H9 (cell line): ENCODE measurements around the gene CPXM2. TPM values are rescaled to one million over a fixed set of nuclear protein-coding genes. Genes with fewer than 3 reads are reported as not detected.

Source experiments
- DNase-seq: peaks from one replicate; pipeline ENCODE4 v3.0.0-alpha.2; 2017
- H2AFZ ChIP-seq: one replicate; pipeline ENCODE4 v1.6.1; 2013; ENCODE audit warnings: mild to moderate bottlenecking, low read length, control low read depth, moderate library complexity
- H2AK5ac ChIP-seq: 2 replicates; pipeline ENCODE4 v1.6.1; 2013; ENCODE audit warnings: low read length, control low read depth, mixed read lengths; ENCODE audit not compliant: insufficient read length
- H2BK120ac ChIP-seq: one replicate; pipeline ENCODE4 v1.6.1; 2013; ENCODE audit warnings: low read depth, mild to moderate bottlenecking, low read length, control low read depth, inconsistent platforms; ENCODE audit not compliant: poor library complexity, severe bottlenecking
- H2BK12ac ChIP-seq: 2 replicates; pipeline ENCODE4 v1.6.1; 2013; ENCODE audit warnings: low read length, control low read depth, mixed read lengths, low read depth; ENCODE audit not compliant: insufficient read length
- H2BK15ac ChIP-seq: 2 replicates; pipeline ENCODE4 v1.6.1; 2013; ENCODE audit warnings: low read depth, low read length, control low read depth
- H2BK20ac ChIP-seq: one replicate; pipeline ENCODE4 v1.6.1; 2013; ENCODE audit warnings: low read depth, mild to moderate bottlenecking, low read length, control low read depth, inconsistent platforms; ENCODE audit not compliant: poor library complexity, severe bottlenecking
- H2BK5ac ChIP-seq: 2 replicates; pipeline ENCODE4 v1.6.1; 2013; ENCODE audit warnings: low read length, control low read depth, mixed read lengths; ENCODE audit not compliant: insufficient read length
- H3K14ac ChIP-seq: 2 replicates; pipeline ENCODE4 v1.6.1; 2013; ENCODE audit warnings: low read length, control low read depth; ENCODE audit not compliant: insufficient read depth
- H3K18ac ChIP-seq: 2 replicates; pipeline ENCODE4 v1.6.1; 2013; ENCODE audit warnings: low read depth, mild to moderate bottlenecking, mixed read lengths, low read length, control low read depth; ENCODE audit not compliant: insufficient read length
- H3K23ac ChIP-seq: 2 replicates; pipeline ENCODE4 v1.6.1; 2013; ENCODE audit warnings: low read length, control low read depth, mixed read lengths, low read depth; ENCODE audit not compliant: insufficient read length
- H3K23me2 ChIP-seq: 2 replicates; pipeline ENCODE4 v1.6.1; 2013; ENCODE audit warnings: low read depth, mild to moderate bottlenecking, mixed read lengths, low read length, control low read depth; ENCODE audit not compliant: insufficient read length, poor library complexity, severe bottlenecking
- H3K27ac ChIP-seq: 2 replicates; pipeline ENCODE4 v1.5.1; 2013; ENCODE audit warnings: low read length, control low read depth, mixed read lengths, low read depth; ENCODE audit not compliant: insufficient read length
- H3K27me3 ChIP-seq: 2 replicates; pipeline ENCODE4 v1.6.1; 2013; ENCODE audit warnings: low read length, control low read depth, inconsistent platforms; ENCODE audit not compliant: insufficient read depth
- H3K4ac ChIP-seq: 2 replicates; pipeline ENCODE4 v1.6.1; 2013; ENCODE audit warnings: low read depth, mild to moderate bottlenecking, control low read depth, inconsistent platforms, low read length, moderate library complexity
- H3K4me1 ChIP-seq: 2 replicates; pipeline ENCODE4 v1.6.1; 2013; ENCODE audit warnings: low read length, control low read depth, inconsistent platforms; ENCODE audit not compliant: insufficient read depth
- H3K4me2 ChIP-seq: 2 replicates; pipeline ENCODE4 v1.6.1; 2013; ENCODE audit warnings: low read length, control low read depth, mixed read lengths; ENCODE audit not compliant: insufficient read length, insufficient read depth
- H3K56ac ChIP-seq: 2 replicates; pipeline ENCODE4 v1.6.1; 2013; ENCODE audit warnings: low read depth, mild to moderate bottlenecking, mixed read lengths, low read length, control low read depth; ENCODE audit not compliant: insufficient read length
- H3K79me1 ChIP-seq: 2 replicates; pipeline ENCODE4 v1.6.1; 2013; ENCODE audit warnings: low read depth, mild to moderate bottlenecking, moderate library complexity, low read length, control low read depth, inconsistent platforms; ENCODE audit not compliant: insufficient read depth, poor library complexity, severe bottlenecking
- H3K79me2 ChIP-seq: 2 replicates; pipeline ENCODE4 v1.6.1; 2013; ENCODE audit warnings: low read length, control low read depth, inconsistent platforms; ENCODE audit not compliant: insufficient read depth
- H3K9ac ChIP-seq: 2 replicates; pipeline ENCODE4 v1.6.1; 2013; ENCODE audit warnings: low read length, control low read depth, mixed read lengths; ENCODE audit not compliant: insufficient read length; ENCODE audit errors: extremely low read depth
- H3K9me3 ChIP-seq: one replicate; pipeline ENCODE4 v1.6.1; 2013; ENCODE audit warnings: low read depth, low read length, inconsistent platforms; ENCODE audit not compliant: control insufficient read depth
- H3T11ph ChIP-seq: one replicate; pipeline ENCODE4 v1.6.1; 2013; ENCODE audit warnings: mild to moderate bottlenecking, low read length, control low read depth, inconsistent platforms
- H4K20me1 ChIP-seq: one replicate; pipeline ENCODE4 v1.6.1; 2013; ENCODE audit not compliant: control insufficient read depth, insufficient read length, insufficient read depth
- H4K5ac ChIP-seq: 2 replicates; pipeline ENCODE4 v1.6.1; 2013; ENCODE audit warnings: low read depth, mild to moderate bottlenecking, mixed read lengths, low read length, control low read depth; ENCODE audit not compliant: insufficient read length
- H4K8ac ChIP-seq: replicated peaks from 2 replicates; pipeline ENCODE4 v1.6.1; 2013; ENCODE audit warnings: low read length, control low read depth, mixed read lengths, low read depth; ENCODE audit not compliant: insufficient read length
- H4K91ac ChIP-seq: 2 replicates; pipeline ENCODE4 v1.6.1; 2013; ENCODE audit warnings: low read depth, mild to moderate bottlenecking, moderate library complexity, mixed read lengths, low read length, control low read depth; ENCODE audit not compliant: insufficient read length
- H3K27ac Mint-ChIP-seq, 3 experiments: 2 replicates in 2 of 3; 3 replicates in 1 of 3; pipeline ENCODE4 v1.8.0; 2020 to 2021; ENCODE audit warnings: mixed read lengths in 3 of 3, mild to moderate bottlenecking in 1 of 3, moderate library complexity in 1 of 3
- H3K27me3 Mint-ChIP-seq: 2 replicates; pipeline ENCODE4 v1.8.0; 2021; ENCODE audit warnings: low read depth, mild to moderate bottlenecking, moderate library complexity, mixed read lengths
- H3K36me3 Mint-ChIP-seq, 3 experiments: 2 replicates in 2 of 3; 3 replicates in 1 of 3; pipeline ENCODE4 v1.8.0; 2020 to 2021; ENCODE audit warnings: low read depth in 3 of 3, mixed read lengths in 3 of 3; ENCODE audit not compliant: insufficient read depth in 1 of 3
- H3K4me1 Mint-ChIP-seq, 2 experiments: 2 replicates each; pipeline ENCODE4 v1.8.0; 2020; ENCODE audit warnings: mixed read lengths in 2 of 2
- H3K4me3 Mint-ChIP-seq, 2 experiments: 2 replicates in 1 of 2; 3 replicates in 1 of 2; pipeline ENCODE4 v1.8.0; 2020 to 2021; ENCODE audit warnings: mild to moderate bottlenecking in 2 of 2, mixed read lengths in 2 of 2, moderate library complexity in 1 of 2
- H3K9me3 Mint-ChIP-seq, 2 experiments: 2 replicates in 1 of 2; 3 replicates in 1 of 2; pipeline ENCODE4 v1.8.0; 2020; ENCODE audit warnings: mild to moderate bottlenecking in 2 of 2, mixed read lengths in 2 of 2, moderate library complexity in 1 of 2
- WGBS: extraction: QIAGEN DNeasy Blood & Tissue Kit; methylation state at CpG from one replicate; pipeline ENCODE4 v1.1.7; 2013; ENCODE audit warnings: missing lambda C conversion rate, low lambda C conversion rate, mixed read lengths; ENCODE audit not compliant: insufficient read length; ENCODE audit errors: extremely low coverage; 5-methylcytosine and 5-hydroxymethylcytosine counted together
- total RNA-seq: library from RNA; stranded (reverse); gene quantifications from 2 replicates; pipeline ENCODE4 v1.2.1, GENCODE V29; 2021
- TF ChIP-seq, protein P1 (sequence below): fragments of 200-600 bp; sonication (generic); conservative IDR thresholded peaks from 3 replicates; pipeline ENCODE4 v1.8.0; 2021; ENCODE audit warnings: antibody characterized with exemption, mild to moderate bottlenecking

Gene CPXM2
- total RNA-seq, 1 experiment from 2014 or later, result 1.7 TPM

DNA sequence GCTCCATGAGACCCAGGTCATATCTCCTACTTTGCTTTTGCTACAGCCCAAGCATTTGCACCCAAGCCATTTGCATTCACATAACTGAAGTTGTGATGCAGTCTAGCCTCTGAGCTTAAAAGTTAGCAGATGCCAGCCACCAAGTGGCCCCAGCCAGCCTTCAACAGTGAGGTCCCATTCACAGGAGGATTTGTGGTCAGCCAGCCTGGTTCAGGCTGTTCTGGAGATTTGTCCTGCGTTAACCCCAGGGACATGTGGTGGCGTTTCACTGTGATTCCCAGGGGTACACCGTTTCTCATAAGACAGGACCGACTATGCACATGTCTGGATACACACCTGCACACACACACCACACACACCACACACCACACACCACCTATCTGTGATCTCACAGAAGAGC is 174.3 kb downstream of the CPXM2 start:
- Histone ChIP-seq H3K27me3 (no peaks in the 10 kb centered on the region), H3K4me2 (no peak overlapping the region), H2BK15ac (no peak overlapping the region), H3K56ac (no peak overlapping the region), H3K23me2 (no peaks in the 10 kb centered on the region), H3K79me2 (no peaks in the 10 kb centered on the region), H4K8ac (no peak overlapping the region), H4K20me1 (no peaks in the 10 kb centered on the region), H3K14ac (no peak overlapping the region), H3T11ph (no peak overlapping the region), H2AK5ac (no peak overlapping the region), H3K9ac (no peak overlapping the region), H3K27ac (no peak overlapping the region), H4K5ac (no peak overlapping the region), H3K23ac (no peak overlapping the region), H2BK12ac (no peak overlapping the region), H2BK120ac (no peak overlapping the region), H2BK5ac (no peak overlapping the region), H3K4ac (no peak overlapping the region), H2BK20ac (no peak overlapping the region), H3K79me1 (no peaks in the 10 kb centered on the region), H4K91ac (no peak overlapping the region), H3K9me3 (no peaks in the 10 kb centered on the region), H3K18ac (no peak overlapping the region), H3K4me1 (no peaks in the 10 kb centered on the region), H2AFZ (no peak overlapping the region)
- TF ChIP-seq, protein P1, sequence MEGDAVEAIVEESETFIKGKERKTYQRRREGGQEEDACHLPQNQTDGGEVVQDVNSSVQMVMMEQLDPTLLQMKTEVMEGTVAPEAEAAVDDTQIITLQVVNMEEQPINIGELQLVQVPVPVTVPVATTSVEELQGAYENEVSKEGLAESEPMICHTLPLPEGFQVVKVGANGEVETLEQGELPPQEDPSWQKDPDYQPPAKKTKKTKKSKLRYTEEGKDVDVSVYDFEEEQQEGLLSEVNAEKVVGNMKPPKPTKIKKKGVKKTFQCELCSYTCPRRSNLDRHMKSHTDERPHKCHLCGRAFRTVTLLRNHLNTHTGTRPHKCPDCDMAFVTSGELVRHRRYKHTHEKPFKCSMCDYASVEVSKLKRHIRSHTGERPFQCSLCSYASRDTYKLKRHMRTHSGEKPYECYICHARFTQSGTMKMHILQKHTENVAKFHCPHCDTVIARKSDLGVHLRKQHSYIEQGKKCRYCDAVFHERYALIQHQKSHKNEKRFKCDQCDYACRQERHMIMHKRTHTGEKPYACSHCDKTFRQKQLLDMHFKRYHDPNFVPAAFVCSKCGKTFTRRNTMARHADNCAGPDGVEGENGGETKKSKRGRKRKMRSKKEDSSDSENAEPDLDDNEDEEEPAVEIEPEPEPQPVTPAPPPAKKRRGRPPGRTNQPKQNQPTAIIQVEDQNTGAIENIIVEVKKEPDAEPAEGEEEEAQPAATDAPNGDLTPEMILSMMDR, result no peak
- Mint-ChIP-seq H3K27me3 (peaks cover 33% of the 10 kb centered on the region), H3K4me3 (no peak overlapping the region; a peak in 1 of 5 replicates), H3K36me3 (peaks cover 0 to 2% (median 0%) of the 10 kb centered on the region in 3 experiments; a peak in 1 of 7 replicates), H3K27ac (no peak overlapping the region), H3K9me3 (peaks cover 0 to 7% of the 10 kb centered on the region in 2 experiments; a peak in 3 of 5 replicates), H3K4me1 (no peaks in the 10 kb centered on the region)
- WGBS, result no CpG with 5 or more reads among the region's 4 CpGs
- DNase-seq, result no peak
